Medulla oblongata (tissue), 1 donor: ENCODE data around the gene UGT1A9.
"Not testable (repeated sequence)": the region's sequence is repeated elsewhere in the genome, so short reads cannot be mapped to it uniquely, and the experiment has no call there.

Experiments
- DNase-seq: peaks from one replicate; pipeline ENCODE4 v3.0.0-alpha.2; 2015; ENCODE audit errors: extremely low spot score

UGT1A9 gene

GRCh38 chr2:233711312-233712008 is 39.8 kb downstream of the UGT1A9 start:
- DNase-seq = peak; percentile 78

GRCh38 chr2:233712611-233713261 is 41.0 kb downstream of the UGT1A9 start, which contains the start of gene UGT1A5:
UGT1A5 (plus strand) TSS chr2:233712907; CDS start chr2:233712992, 85 bp downstream.
- no peak for DNase-seq

- DNase-seq = no peak
Measured at GRCh38 chr2:233713262-233713615, 41.5 kb downstream of the UGT1A9 start.

GRCh38 chr2:233714121-233714520 is 42.4 kb downstream of the UGT1A9 start:
- DNase-seq = no peak

- DNase-seq = no peak
Measured at GRCh38 chr2:233718552-233718951, 46.9 kb downstream of the UGT1A9 start, which contains the start of gene UGT1A4. UGT1A4 (plus strand) TSS chr2:233718736; CDS start chr2:233718821, 85 bp downstream.

GRCh38 chr2:233728723-233729301 is 57.1 kb downstream of the UGT1A9 start, which contains the start of gene UGT1A3:
UGT1A3 (plus strand) TSS chr2:233729042; CDS start chr2:233729127, 85 bp downstream.
- DNase-seq = no peak

- DNase-seq = not testable (repeated sequence)
Measured at GRCh38 chr2:233736868-233737653, 65.4 kb downstream of the UGT1A9 start.

DNA sequence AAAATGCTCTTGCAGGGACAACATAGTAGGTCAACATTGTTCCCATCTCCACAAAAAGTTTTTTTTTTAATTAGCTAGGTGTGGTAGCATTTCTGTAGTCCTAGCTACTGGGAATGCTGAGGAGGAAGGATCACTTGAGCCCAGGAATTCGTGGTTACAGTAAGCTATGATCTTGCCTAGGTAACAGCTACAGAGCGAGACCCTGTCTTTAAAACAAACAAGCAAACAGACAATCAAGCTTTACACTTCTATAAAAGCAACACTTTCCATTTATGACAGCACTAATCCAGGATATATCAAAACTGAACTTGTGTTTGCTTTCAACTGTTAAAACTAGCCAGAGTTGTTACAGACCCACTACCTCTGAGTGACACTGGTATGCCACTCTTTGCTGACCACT is 69.2 kb downstream of the UGT1A9 start:
- no peak for DNase-seq

DNA sequence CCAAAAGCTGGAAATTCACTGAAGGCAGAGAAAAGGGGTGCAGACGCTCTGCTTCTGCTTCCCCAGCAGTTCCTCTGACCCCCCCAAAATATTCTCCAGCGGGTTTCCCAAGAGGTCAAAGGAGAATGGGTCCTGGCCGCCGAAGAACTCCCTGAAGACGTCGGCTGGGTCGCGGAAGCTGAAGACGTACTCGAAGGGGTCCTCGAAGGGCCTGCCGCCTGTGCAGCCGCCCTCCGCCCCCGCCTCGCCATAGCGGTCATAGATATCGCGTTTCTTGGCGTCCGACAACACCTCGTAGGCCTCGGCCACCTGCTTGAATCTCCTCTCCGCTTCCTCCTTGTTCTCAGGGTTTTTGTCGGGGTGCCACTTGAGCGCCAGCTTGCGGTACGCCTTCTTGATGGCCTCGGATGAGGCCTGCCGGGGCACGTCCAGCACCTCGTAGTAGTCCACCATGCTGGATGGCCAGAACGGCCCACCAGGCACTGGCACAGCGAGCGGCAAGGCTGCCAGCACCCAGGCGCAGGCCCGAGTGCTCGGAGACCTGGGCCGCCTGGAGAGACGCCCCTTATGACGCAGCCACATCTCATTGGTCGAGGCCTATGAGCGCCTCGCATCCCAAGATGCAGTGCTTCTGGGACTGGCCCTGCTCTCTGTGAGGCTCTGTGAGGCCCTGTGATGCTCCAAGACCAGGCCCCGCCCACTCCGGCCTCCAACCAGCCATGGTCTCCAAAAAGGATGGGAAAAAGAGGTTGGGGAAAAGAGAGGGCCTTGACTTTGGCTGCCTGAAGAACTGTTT is 72.0 kb downstream of the UGT1A9 start:
- no peak for DNase-seq

GRCh38 chr2:233745073-233745755 is 73.5 kb downstream of the UGT1A9 start:
- DNase-seq = no peak

GRCh38 chr2:233745838-233746237 is 74.1 kb downstream of the UGT1A9 start:
- DNase-seq = not testable (repeated sequence)

GRCh38 chr2:233746475-233747282 is 75.0 kb downstream of the UGT1A9 start:
- no peak for DNase-seq

- no peak for DNase-seq
Measured at GRCh38 chr2:233747283-233747544, 75.5 kb downstream of the UGT1A9 start.

GRCh38 chr2:233750689-233751088 is 79.0 kb downstream of the UGT1A9 start:
- DNase-seq = not testable (repeated sequence)

GRCh38 chr2:233751212-233752009 is 79.7 kb downstream of the UGT1A9 start:
- DNase-seq = not testable (repeated sequence)

GRCh38 chr2:233754872-233755611 is 83.3 kb downstream of the UGT1A9 start:
- no peak for DNase-seq

- no peak for DNase-seq
Measured at GRCh38 chr2:233756429-233757081, 84.9 kb downstream of the UGT1A9 start.

GRCh38 chr2:233758141-233758540 is 86.4 kb downstream of the UGT1A9 start:
- DNase-seq = no peak
